22Rv1 (cell line): ENCODE data around the gene RPL11.

ENCODE experiments used
- ZFX ChIP-seq: fragments of 450-650 bp; IDR thresholded peaks from 2 replicates; pipeline ENCODE4 v1.6.1; 2017; ENCODE audit warnings: antibody characterized with exemption, borderline replicate concordance
- TF ChIP-seq, protein P1 (sequence below): fragments of 450-650 bp; IDR thresholded peaks from 2 replicates; pipeline ENCODE4 v1.5.1; 2017; ENCODE audit warnings: mild to moderate bottlenecking

- TF ChIP-seq, protein P1, sequence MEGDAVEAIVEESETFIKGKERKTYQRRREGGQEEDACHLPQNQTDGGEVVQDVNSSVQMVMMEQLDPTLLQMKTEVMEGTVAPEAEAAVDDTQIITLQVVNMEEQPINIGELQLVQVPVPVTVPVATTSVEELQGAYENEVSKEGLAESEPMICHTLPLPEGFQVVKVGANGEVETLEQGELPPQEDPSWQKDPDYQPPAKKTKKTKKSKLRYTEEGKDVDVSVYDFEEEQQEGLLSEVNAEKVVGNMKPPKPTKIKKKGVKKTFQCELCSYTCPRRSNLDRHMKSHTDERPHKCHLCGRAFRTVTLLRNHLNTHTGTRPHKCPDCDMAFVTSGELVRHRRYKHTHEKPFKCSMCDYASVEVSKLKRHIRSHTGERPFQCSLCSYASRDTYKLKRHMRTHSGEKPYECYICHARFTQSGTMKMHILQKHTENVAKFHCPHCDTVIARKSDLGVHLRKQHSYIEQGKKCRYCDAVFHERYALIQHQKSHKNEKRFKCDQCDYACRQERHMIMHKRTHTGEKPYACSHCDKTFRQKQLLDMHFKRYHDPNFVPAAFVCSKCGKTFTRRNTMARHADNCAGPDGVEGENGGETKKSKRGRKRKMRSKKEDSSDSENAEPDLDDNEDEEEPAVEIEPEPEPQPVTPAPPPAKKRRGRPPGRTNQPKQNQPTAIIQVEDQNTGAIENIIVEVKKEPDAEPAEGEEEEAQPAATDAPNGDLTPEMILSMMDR = no peak
- no peak for TF ChIP-seq ZFX
Measured at GRCh38 chr1:23693599-23693998, 2.0 kb downstream of the RPL11 start.
